Measurements from ENCODE around the gene USP54.

USP54 gene

DNA sequence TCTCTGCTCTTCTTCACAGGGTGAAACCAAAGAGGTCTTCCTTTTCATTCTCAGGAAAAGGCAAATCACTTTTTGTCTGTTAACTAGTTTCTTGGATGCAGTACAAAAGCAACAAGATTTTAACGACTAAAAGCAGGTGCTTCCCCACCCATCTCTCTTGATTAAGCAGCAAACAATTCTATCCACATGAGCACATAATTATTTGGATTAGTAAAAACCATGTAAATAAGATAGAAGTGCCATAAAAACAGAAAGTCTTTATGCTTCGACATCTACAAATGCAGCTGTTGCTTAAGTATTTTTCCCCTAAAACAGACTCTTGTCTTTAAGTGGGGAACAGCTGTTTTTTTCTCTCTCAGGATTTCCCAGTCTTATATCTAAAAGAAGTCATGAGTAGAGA, 37.4 kb downstream of the USP54 start:
- TF ChIP-seq EZH2phosphoT487 (IDR thresholded peaks at IDR 0.05; ENCODE audit: borderline replicate concordance, low read length) = no peak
- no peak for TF ChIP-seq CTCF (IDR thresholded peaks at IDR 0.05; ENCODE audit: low read depth, low read length, poor library complexity, severe bottlenecking)
- no peaks in the 10 kb centered on the region for H3K4me1 ChIP-seq (ENCODE audit: control insufficient read depth, low read length)

DNA sequence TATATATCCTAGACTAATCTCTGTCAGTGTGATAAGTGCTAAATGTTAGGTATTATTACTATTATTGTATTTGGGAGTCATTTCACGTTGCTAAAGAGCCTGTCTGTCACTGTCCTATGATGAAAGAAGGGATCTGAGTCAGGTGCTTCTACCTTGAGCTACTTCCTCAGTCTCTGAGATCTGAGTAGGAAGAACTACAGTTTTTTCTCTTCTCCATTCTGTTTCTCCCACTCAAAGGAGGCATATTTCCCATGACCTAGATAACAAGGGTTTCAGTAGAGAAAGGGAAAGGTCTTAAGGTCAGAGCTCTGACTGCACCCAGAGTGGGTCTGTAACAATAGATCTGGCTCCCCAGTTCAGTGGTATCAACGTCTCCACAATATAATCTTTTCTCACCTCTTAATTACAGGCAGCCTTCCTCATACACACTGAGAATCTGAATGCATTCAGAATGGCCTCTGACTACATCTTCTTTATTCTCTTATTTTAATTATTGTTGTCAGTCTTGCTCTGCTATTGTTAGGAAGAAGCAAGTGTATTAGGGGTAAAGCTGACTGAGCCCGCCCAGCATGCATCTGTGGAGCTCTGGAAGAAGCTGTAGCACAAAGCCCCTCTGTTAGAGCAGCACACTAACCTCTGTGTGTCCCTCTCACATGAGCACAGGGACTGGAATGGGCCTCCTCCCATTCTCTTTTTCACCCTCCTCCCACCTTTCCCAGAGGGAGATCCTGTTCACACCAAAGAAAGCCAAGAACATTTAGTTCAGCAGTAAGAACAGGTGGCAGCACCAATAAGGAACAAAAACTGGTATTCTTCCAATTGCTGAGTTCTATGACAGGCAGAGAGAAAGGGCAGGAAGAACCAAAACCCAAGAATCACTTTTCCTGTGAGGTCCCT, 38.1 kb downstream of the USP54 start:
- no peaks in the 10 kb centered on the region for H3K9me2 ChIP-seq (replicated peaks; ENCODE audit: control insufficient read depth, low read length)
- no peak overlapping the region for H3K4me3 ChIP-seq (ENCODE audit: low read length)
- H3K27ac ChIP-seq (ENCODE audit: low read depth, low read length) = no peak overlapping the region
- no peaks in the 10 kb centered on the region for H3F3A ChIP-seq (ENCODE audit: control insufficient read depth, insufficient read depth)
- no peaks in the 10 kb centered on the region for H3K36me3 ChIP-seq (ENCODE audit: control insufficient read depth, low read length)
- TF ChIP-seq CTCF (IDR thresholded peaks at IDR 0.05; ENCODE audit: low read depth, low read length, poor library complexity, severe bottlenecking) (no peak), EZH2phosphoT487 (IDR thresholded peaks at IDR 0.05; ENCODE audit: borderline replicate concordance, low read length) (no peak)
- H3K9me3 ChIP-seq (ENCODE audit: control insufficient read depth, insufficient read depth, low read length) = no peaks in the 10 kb centered on the region
- H3K4me2 ChIP-seq (ENCODE audit: low read length) = no peak overlapping the region
- no peaks in the 10 kb centered on the region for H3K27me3 ChIP-seq (ENCODE audit: control insufficient read depth, low read length)
- H3K4me1 ChIP-seq (ENCODE audit: control insufficient read depth, low read length) = no peaks in the 10 kb centered on the region
- H4K20me1 ChIP-seq (ENCODE audit: control insufficient read depth, insufficient read depth, low read depth, low read length) = no peaks in the 10 kb centered on the region
- no peaks in the 10 kb centered on the region for H3K79me2 ChIP-seq (ENCODE audit: control insufficient read depth, low read length)

More for the DNA sequence above, 37.4 kb downstream of the USP54 start:
- no peaks in the 10 kb centered on the region for H3K27me3 ChIP-seq (ENCODE audit: control insufficient read depth, low read length)
- no peak overlapping the region for H3K4me3 ChIP-seq (ENCODE audit: low read length)
- no peak overlapping the region for H3K4me2 ChIP-seq (ENCODE audit: low read length)
- H3K27ac ChIP-seq (ENCODE audit: low read depth, low read length) = no peak overlapping the region
- H3F3A ChIP-seq (ENCODE audit: control insufficient read depth, insufficient read depth) = no peaks in the 10 kb centered on the region
- H3K36me3 ChIP-seq (ENCODE audit: control insufficient read depth, low read length) = no peaks in the 10 kb centered on the region
- H3K9me3 ChIP-seq (ENCODE audit: control insufficient read depth, insufficient read depth, low read length) = no peaks in the 10 kb centered on the region
- no peaks in the 10 kb centered on the region for H4K20me1 ChIP-seq (ENCODE audit: control insufficient read depth, insufficient read depth, low read depth, low read length)
- no peaks in the 10 kb centered on the region for H3K79me2 ChIP-seq (ENCODE audit: control insufficient read depth, low read length)
- no peaks in the 10 kb centered on the region for H3K9me2 ChIP-seq (replicated peaks; ENCODE audit: control insufficient read depth, low read length)

DNA sequence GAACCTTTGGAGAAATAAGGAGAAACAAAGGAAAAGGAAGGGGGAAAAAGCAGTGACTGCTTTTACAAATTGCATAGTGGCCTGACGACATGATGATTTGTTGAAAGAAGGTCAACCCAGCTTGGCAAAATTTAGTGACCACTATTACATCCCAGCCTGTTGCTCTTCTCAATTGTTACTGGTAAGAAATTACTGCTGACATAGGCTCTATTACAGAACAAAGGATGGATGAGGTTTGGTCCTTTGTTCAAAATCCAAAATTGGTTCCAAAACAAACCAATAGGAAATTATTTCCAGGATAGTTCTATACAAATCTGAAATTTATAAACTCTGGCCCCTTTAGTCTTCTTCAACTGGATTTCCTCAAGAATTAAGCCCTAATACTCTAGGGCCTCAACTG, 39.6 kb downstream of the USP54 start:
- Histone ChIP-seq H3K4me3 (ENCODE audit: low read length) (no peak overlapping the region), H3K9me3 (ENCODE audit: control insufficient read depth, insufficient read depth, low read length) (no peaks in the 10 kb centered on the region), H3F3A (ENCODE audit: control insufficient read depth, insufficient read depth) (no peaks in the 10 kb centered on the region), H3K27me3 (ENCODE audit: control insufficient read depth, low read length) (no peaks in the 10 kb centered on the region), H3K27ac (ENCODE audit: low read depth, low read length) (no peak overlapping the region), H3K9me2 (replicated peaks; ENCODE audit: control insufficient read depth, low read length) (no peaks in the 10 kb centered on the region), H3K4me2 (ENCODE audit: low read length) (no peak overlapping the region), H3K36me3 (ENCODE audit: control insufficient read depth, low read length) (no peaks in the 10 kb centered on the region), H4K20me1 (ENCODE audit: control insufficient read depth, insufficient read depth, low read depth, low read length) (no peaks in the 10 kb centered on the region), H3K4me1 (ENCODE audit: control insufficient read depth, low read length) (no peaks in the 10 kb centered on the region), H3K79me2 (ENCODE audit: control insufficient read depth, low read length) (no peaks in the 10 kb centered on the region)
- no peak for TF ChIP-seq CTCF (IDR thresholded peaks at IDR 0.05; ENCODE audit: low read depth, low read length, poor library complexity, severe bottlenecking)
- TF ChIP-seq EZH2phosphoT487 (IDR thresholded peaks at IDR 0.05; ENCODE audit: borderline replicate concordance, low read length) = no peak

Measured in DOHH2 (cell line).